Fibroblast of skin of scalp (primary cell): ENCODE data around the gene CES4A.
A peak's percentile ranks its signal among the peaks of the same experiment; 100 is the strongest.
"Not testable (repeated sequence)": the region's sequence is repeated elsewhere in the genome, so short reads cannot be mapped to it uniquely, and the experiment has no call there.

Source experiments
- DNase-seq: peaks from one replicate; pipeline ENCODE4 v3.0.0-alpha.2; 2013

Gene CES4A

GRCh38 chr16:66956154-66956457 lies 32.3 kb upstream of the CES4A start:
- not testable (repeated sequence) for DNase-seq

GRCh38 chr16:66958857-66959703 lies 29.3 kb upstream of the CES4A start:
- DNase-seq, result no peak

- DNase-seq, result no peak
Measured at GRCh38 chr16:66959704-66960161, 28.7 kb upstream of the CES4A start.

GRCh38 chr16:66960270-66960669 lies 28.1 kb upstream of the CES4A start:
- no peak for DNase-seq

DNA sequence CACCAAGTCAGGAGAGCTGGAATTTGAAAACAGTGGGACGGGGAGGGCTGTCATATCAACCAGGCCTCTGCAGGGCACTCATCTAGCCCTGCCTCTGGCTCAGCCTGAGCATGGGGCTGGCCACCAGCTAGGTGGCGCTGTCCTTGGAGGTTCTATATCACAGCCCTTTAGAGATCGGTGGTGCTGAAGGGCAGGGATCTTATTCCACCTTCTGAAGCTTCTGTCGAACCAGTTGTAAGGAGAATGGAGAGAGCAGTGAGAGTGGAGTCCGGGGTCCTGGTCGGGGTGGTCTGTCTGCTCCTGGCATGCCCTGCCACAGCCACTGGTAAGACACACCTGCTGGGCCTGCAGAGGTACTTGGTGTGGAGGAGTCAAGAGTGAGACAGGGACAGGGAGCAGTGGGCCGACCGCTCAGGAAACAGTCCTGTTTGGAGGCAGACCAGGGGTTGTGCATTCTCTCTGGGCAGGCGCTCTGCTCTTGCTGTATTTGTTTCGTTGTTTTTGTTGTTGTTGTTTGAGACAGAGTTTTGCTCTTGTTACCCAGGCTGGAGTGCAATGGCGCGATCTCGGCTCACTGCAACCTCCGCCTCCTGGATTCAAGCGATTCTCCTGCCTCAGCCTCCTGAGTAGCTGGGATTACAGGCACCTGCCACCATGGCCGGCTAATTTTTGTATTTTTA lies 27.2 kb upstream of the CES4A start, which contains the start of gene CES3:
TSS of gene CES3 (plus strand) at position 202 of the 680 bp plus-strand sequence. CDS start at position 244, 42 bp downstream.
- peak; percentile 60 for DNase-seq

- DNase-seq, result no peak
Measured at GRCh38 chr16:66961914-66962313, 26.5 kb upstream of the CES4A start.

- DNase-seq, result no peak
Measured at GRCh38 chr16:66964049-66964448, 24.3 kb upstream of the CES4A start.

- DNase-seq, result no peak
Measured at GRCh38 chr16:66968847-66969246, 19.5 kb upstream of the CES4A start.

DNA sequence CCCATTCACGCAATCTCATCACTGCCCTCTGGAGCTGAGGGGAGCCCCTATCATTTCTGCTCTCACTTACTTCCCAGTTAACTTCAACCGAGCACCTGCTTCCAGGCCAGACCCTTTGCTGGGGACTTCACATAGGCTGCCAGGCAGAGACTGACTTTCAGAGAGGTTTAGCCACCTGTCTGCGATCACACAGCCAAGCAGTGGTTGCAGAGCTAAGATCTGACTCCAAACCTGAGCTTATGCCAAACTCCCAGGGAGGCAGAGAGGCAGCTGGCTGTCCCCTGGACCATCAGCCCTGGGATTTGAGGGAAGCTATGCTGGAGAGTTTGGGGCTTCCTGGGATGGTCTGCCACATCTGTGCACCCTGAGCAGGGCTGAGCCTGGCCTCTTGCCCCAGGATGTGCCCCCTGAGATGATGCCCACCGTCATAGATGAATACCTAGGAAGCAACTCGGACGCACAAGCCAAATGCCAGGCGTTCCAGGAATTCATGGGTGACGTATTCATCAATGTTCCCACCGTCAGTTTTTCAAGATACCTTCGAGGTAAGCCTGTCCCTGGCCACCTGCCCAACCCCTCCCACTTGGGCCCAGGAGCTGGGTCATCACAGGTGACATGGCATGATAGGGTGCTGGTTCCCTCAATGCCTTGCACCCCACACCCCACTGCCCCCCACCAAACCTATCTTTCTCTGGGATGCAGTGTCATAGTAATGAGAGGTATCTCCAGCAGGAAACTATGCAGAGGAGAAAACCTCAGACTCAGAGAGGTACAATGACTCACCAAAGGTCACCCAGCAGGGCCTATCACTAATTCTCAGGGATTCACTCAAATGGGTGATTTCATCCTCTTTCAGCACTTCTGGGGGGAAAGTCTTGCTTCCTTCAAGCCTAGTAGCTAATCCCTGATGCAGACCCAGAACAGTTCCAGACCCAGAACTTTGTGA lies 17.3 kb upstream of the CES4A start:
- DNase-seq, result no peak

GRCh38 chr16:66972983-66973382 lies 15.4 kb upstream of the CES4A start:
- no peak for DNase-seq

DNA sequence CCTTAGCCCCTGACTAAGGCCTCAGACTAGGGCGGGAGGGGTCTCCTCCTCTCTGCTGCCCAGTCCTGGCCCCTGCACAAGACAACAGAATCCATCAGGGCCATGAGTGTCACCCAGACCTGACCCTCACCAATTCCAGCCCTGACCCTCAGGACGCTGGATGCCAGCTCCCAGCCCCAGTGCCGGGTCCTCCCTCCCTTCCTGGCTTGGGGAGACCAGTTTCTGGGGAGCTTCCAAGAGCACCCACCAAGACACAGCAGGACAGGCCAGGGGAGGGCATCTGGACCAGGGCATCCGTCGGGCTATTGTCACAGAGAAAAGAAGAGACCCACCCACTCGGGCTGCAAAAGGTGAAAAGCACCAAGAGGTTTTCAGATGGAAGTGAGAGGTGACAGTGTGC lies 14.7 kb upstream of the CES4A start:
- DNase-seq, result no peak

DNA sequence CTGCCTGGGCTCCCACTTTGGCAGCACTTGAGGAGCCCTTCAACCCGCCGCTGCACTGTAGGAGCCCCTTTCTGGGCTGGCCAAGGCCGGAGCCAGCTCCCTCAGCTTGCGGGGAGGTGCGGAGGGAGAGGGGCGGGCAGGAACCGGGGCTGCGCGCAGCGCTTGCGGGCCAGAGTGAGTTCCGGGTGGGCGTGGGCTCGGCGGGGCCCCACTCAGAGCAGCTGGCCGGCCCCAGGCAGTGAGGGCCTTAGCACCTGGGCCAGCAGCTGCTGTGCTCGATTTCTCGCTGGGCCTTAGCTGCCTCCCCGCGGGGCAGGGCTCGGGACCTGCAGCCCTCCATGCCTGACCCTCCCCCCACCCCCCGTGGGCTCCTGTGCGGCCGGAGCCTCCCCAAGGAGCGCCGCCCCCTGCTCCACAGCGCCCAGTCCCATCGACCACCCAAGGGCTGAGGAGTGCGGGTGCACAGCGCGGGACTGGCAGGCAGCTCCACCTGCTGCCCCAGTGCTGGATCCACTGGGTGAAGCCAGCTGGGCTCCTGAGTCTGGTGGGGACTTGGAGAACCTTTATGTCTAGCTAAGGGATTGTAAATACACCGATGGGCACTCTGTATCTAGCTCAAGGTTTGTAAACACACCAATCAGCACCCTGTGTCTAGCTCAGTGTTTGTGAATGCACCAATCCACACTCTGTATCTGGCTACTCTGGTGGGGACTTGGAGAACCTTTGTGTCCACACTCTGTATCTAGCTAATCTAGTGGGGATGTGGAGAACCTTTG lies 14.0 kb upstream of the CES4A start:
- DNase-seq, result not testable (repeated sequence)

- not testable (repeated sequence) for DNase-seq
Measured at GRCh38 chr16:66974932-66975246, 13.5 kb upstream of the CES4A start.

DNA sequence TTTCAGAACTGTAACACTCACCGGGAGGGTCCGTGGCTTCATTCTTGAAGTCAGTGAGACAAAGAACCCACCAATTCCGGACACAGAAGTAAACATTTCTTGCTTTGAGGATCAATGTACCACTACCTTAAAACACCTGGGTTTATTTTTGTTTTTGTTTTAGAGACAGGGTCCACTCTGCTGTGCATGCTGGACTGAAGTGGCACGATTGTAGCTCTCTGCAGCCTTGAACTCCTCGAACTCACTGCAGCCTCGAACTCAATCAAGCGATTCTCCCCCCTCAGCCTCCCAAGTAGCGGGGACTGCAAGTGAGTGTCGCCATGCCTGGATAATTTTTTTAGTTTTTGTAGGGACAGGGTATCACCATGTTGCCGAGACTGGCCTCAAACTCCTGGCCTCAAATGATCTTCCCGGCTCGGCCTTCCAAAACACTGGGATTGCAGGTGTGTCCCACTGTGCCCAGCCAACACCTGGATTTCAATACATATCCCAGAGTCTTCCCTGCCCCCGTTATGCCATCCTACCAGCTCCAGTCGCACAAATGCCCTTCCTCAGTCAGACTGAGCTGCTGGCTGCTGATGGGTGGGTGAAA lies 13.0 kb upstream of the CES4A start:
- DNase-seq, result no peak

DNA sequence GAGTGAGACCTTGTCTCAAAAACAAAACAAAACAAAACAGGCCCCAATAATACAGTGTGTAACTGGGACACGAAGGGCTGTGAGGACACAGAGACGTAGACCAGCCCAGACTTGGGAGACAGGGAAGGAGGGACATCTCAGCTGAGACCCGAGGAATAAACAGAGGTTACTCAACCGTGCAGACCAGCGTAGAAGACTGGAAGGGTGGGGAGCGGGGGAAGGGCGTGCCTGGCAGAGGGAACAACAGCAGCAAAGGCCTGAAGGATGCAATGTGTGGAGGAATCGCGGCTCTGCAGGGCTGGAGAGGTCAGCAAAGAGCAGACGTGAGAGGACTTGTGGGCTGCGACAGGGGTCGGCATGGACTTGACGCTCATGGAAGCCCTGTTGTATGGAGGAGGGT lies 11.6 kb upstream of the CES4A start:
- no peak for DNase-seq

DNA sequence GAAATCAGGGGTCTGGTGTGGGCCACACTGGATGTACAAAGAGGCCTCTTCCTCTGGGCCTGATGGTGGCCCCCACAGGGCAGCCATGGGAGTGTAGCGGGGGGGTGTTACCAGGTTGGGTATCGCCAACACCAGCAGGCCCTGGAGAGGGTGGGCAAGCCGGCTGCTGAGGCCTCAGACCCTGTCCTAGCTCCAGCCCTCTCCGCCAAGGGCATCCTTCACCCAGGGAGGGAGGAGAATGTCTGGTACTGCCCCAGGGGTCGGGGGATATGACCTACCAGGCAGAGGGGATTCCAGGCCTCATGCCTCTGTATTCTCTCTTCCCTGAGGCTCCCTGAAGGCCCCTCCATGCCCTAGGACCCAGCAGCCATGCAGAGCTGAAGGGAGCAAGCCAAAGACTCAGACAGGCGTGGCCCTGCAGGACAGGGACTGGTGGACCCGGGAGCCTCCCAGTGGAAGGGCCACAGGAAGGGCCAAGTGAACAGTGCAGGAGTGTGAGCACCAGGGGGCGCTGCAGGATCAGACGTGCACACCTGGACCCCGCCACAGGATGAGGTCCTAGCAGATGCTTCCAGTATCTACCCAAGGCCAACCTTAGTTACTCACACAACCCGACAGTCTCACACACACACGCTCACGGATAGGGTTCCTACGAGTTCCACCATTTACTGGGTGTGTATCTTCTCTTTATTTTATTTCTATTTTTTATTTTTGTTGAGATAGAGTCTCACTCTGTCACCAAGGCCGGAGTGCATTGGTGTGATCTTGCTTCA lies 10.9 kb upstream of the CES4A start:
- peak; percentile 78 for DNase-seq

- peak; percentile 30 for DNase-seq
Measured at GRCh38 chr16:66979011-66979717, 9.2 kb upstream of the CES4A start.

- DNase-seq, result no peak
Measured at GRCh38 chr16:66983033-66983432, 5.4 kb upstream of the CES4A start.

GRCh38 chr16:66984892-66985311 lies 3.5 kb upstream of the CES4A start:
- no peak for DNase-seq

GRCh38 chr16:66986559-66986958 lies 1.8 kb upstream of the CES4A start:
- no peak for DNase-seq
